Fibroblast of lung (primary cell): ENCODE results near the gene DIO3. TPM values are rescaled to one million over a fixed set of nuclear protein-coding genes. Genes with fewer than 3 reads are reported as not detected.

Source experiments
- DNase-seq, 2 donors: peaks; one replicate each; pipeline versions ENCODE4 v3.0.0 to v3.0.0-alpha.2; 2010; ENCODE audit warnings: low read depth in 2 of 2
- H2AFZ ChIP-seq: 2 replicates; pipeline ENCODE4 v1.5.1; 2012; ENCODE audit warnings: low read length, control low read depth, inconsistent platforms
- H3K27ac ChIP-seq: 2 replicates; pipeline ENCODE4 v1.5.1; 2011; ENCODE audit warnings: low read length, control low read depth; ENCODE audit not compliant: insufficient read depth
- H3K27me3 ChIP-seq: 2 replicates; pipeline ENCODE4 v1.5.1; 2011; ENCODE audit warnings: mild to moderate bottlenecking, low read length; ENCODE audit not compliant: control insufficient read depth, insufficient read depth
- H3K36me3 ChIP-seq: 2 replicates; pipeline ENCODE4 v1.5.1; 2011; ENCODE audit warnings: low read length; ENCODE audit not compliant: control insufficient read depth, insufficient read depth
- H3K4me1 ChIP-seq: 2 replicates; pipeline ENCODE4 v1.5.1; 2011; ENCODE audit warnings: low read length; ENCODE audit not compliant: control insufficient read depth, insufficient read depth; ENCODE audit errors: extremely low read depth
- H3K4me2 ChIP-seq: 2 replicates; pipeline ENCODE4 v1.5.1; 2011; ENCODE audit warnings: low read length, control low read depth; ENCODE audit not compliant: insufficient read depth; ENCODE audit errors: extremely low read depth
- H3K4me3 ChIP-seq, 4 experiments: fragments of 200-600 bp in 1 of 4; sonication (generic) in 1 of 4; replicated peaks in 1 of 4; 2 replicates each; pipeline ENCODE4 v1.5.1; 2011 to 2016; ENCODE audit warnings: low read length in 4 of 4, low read depth in 3 of 4, mild to moderate bottlenecking in 3 of 4, control low read depth in 2 of 4, inconsistent platforms in 1 of 4, mixed read lengths in 1 of 4; ENCODE audit not compliant: insufficient read depth in 1 of 4; ENCODE audit errors: control extremely low read depth in 1 of 4
- H3K79me2 ChIP-seq: 2 replicates; pipeline ENCODE4 v1.5.1; 2012; ENCODE audit warnings: mild to moderate bottlenecking, low read length, inconsistent platforms; ENCODE audit not compliant: control insufficient read depth, insufficient read depth
- H3K9ac ChIP-seq: 2 replicates; pipeline ENCODE4 v1.5.1; 2011; ENCODE audit warnings: mild to moderate bottlenecking, low read length, control low read depth; ENCODE audit not compliant: insufficient read depth
- H3K9me3 ChIP-seq: 2 replicates; pipeline ENCODE4 v1.5.1; 2012; ENCODE audit warnings: low read depth, low read length; ENCODE audit not compliant: control insufficient read depth, insufficient read depth
- H4K20me1 ChIP-seq: 2 replicates; pipeline ENCODE4 v1.5.1; 2011; ENCODE audit warnings: low read length; ENCODE audit not compliant: control insufficient read depth, insufficient read depth; ENCODE audit errors: extremely low read depth
- CTCF ChIP-seq, 2 donors: IDR thresholded peaks in 1 of 2; conservative IDR thresholded peaks in 1 of 2; 1 replicate in 1 of 2; 2 replicates in 1 of 2; pipeline ENCODE4 v1.5.1; 2011 to 2012; ENCODE audit warnings: low read length in 2 of 2, control low read depth in 1 of 2, inconsistent platforms in 1 of 2, low read depth in 1 of 2, mild to moderate bottlenecking in 1 of 2
- EZH2 ChIP-seq: IDR thresholded peaks from 2 replicates; pipeline ENCODE4 v1.5.1; 2012; ENCODE audit warnings: low read length, control low read depth, mild to moderate bottlenecking; ENCODE audit errors: missing control alignments
- polyA plus RNA-seq, 2 donors: library from polyadenylated mRNA; depleted of rRNA in 1 of 2; stranded (reverse) in 1 of 2; unstranded in 1 of 2; fragments of >200 nt; gene quantifications; 2 replicates each; pipeline ENCODE4 v1.2.1, GENCODE V29; 2011 to 2012; ENCODE audit warnings: missing spikeins in 1 of 2
- total RNA-seq: library from RNA; depleted of rRNA; stranded (reverse); fragments of >200 nt; gene quantifications from 2 replicates; pipeline ENCODE4 v1.2.1, GENCODE V29; 2014

DIO3 gene
- total and polyA plus RNA-seq, 2 donors (not counting 1 experiment from before 2014, with no cell fraction given): 0.17 TPM; not detected in 1

- TF ChIP-seq EZH2: no peak
- no peak for TF ChIP-seq CTCF (conservative IDR thresholded peaks at IDR 0.05 in 1 of 2, IDR thresholded peaks at IDR 0.05 in 1 of 2; ENCODE audit: low read depth in 1 of 2, low read length in 2 of 2)
- Histone ChIP-seq H3K9me3 (no peaks in the 10 kb centered on the region), H3K4me3 (no peak overlapping the region), H3K36me3 (no peaks in the 10 kb centered on the region), H4K20me1 (no peaks in the 10 kb centered on the region), H3K79me2 (no peaks in the 10 kb centered on the region), H3K27me3 (no peaks in the 10 kb centered on the region), H3K27ac (no peak overlapping the region), H2AFZ (no peak overlapping the region), H3K4me1 (no peaks in the 10 kb centered on the region), H3K4me2 (no peak overlapping the region), H3K9ac (no peak overlapping the region)
- no peak for DNase-seq
These were observed 21.9 kb downstream of the DIO3 start for GRCh38 chr14:101583006-101583714.

DNA sequence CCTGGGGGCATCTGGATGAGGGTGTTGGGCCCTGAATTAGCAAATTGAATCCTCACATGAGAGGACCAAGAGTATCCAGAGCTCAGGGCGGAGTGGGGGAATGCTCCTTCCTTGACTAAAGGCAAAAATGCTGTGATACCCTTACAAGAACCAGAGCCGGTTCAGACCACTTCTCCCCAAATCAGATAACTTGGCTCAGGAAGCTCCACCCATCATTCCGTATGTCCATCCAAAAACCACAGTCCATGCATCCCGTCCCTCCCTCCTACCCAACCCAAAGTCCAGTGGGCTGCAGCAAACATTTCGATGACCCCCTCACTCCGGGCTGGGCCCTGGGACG, 22.4 kb downstream of the DIO3 start:
- H3K79me2 ChIP-seq: no peaks in the 10 kb centered on the region
- H3K27ac ChIP-seq: no peak overlapping the region
- H3K4me3 ChIP-seq: no peak overlapping the region
- no peak for DNase-seq
- TF ChIP-seq CTCF (conservative IDR thresholded peaks at IDR 0.05 in 1 of 2, IDR thresholded peaks at IDR 0.05 in 1 of 2; ENCODE audit: low read depth in 1 of 2, low read length in 2 of 2) (no peak), EZH2 (no peak)
- no peak overlapping the region for H3K4me2 ChIP-seq
- no peaks in the 10 kb centered on the region for H3K27me3 ChIP-seq
- no peak overlapping the region for H3K9ac ChIP-seq
- H3K36me3 ChIP-seq: no peaks in the 10 kb centered on the region
- H3K4me1 ChIP-seq: no peaks in the 10 kb centered on the region
- no peaks in the 10 kb centered on the region for H4K20me1 ChIP-seq
- H3K9me3 ChIP-seq: no peaks in the 10 kb centered on the region
- H2AFZ ChIP-seq: no peak overlapping the region

DNA sequence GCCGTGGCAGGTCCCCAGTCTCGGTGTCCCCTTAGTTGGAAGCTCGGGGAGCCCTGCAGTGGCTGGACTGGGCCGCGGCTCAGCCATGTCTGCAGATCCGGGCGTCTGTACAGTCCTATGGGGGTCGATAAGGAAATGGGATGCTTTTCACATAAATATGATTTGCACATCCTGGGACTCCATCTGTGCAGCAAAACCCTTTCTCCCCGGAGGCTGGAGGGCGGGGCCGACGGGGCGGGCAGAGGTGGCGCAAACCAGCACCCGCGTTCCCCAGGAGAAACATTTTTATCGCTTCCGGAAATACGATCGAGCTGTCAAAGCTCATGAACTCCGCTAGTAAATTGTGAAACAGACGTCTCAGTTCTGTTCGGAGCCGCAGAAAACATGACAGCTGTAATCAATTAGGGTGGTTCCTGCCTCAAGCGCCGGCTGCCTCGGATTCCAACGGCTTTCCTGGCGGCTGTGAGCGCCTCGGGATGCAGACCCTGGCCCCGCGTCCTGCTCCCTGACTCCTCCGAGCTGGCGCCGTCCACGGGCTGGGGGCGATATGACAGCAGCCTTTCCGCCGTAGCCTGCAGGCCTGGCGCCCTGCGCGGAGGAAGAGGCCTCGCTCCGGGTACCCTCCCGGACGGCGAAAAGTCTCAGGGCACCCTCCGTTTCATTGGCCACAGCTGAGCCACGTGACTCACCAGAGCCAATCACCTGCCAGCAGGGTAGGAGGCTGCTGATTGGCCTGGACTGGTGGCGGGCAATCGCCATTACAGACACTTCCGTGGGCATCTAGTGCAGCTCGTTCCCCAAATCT, 23.0 kb downstream of the DIO3 start:
- Histone ChIP-seq H3K4me3 (no peak overlapping the region), H3K9ac (no peak overlapping the region), H3K79me2 (no peaks in the 10 kb centered on the region), H3K36me3 (no peaks in the 10 kb centered on the region), H3K4me1 (no peaks in the 10 kb centered on the region), H2AFZ (no peak overlapping the region), H3K27me3 (no peaks in the 10 kb centered on the region), H4K20me1 (no peaks in the 10 kb centered on the region), H3K27ac (no peak overlapping the region), H3K9me3 (no peaks in the 10 kb centered on the region), H3K4me2 (no peak overlapping the region)
- TF ChIP-seq EZH2 (no peak), CTCF (conservative IDR thresholded peaks at IDR 0.05 in 1 of 2, IDR thresholded peaks at IDR 0.05 in 1 of 2; ENCODE audit: low read depth in 1 of 2, low read length in 2 of 2) (no peak)
- DNase-seq: no peak
